Endometrial microvascular endothelial cells (primary cell): ENCODE measurements around the gene C1orf226. TPM values are rescaled to one million over a fixed set of nuclear protein-coding genes. Genes with fewer than 3 reads are reported as not detected.

Experiments used
- in situ Hi-C: cut with HindIII; loops from 2 replicates; pipeline ENCODE4 v1.10.0; 2017; ENCODE audit warnings: low sequenced_read_pairs, low pct_unique_long_range_greater_than_20kb; ENCODE audit errors: inconsistent ontology term
- total RNA-seq: library from RNA; depleted of rRNA; stranded (reverse); fragments of >200 nt; gene quantifications from one replicate; pipeline ENCODE4 v1.2.3, GENCODE V29; 2015; ENCODE audit errors: inconsistent ontology term

C1orf226 gene
- total RNA-seq, 1 donor from 2014 or later = 2.1 TPM

- in situ Hi-C loops = no loop called here
Observed at GRCh38 chr1:162363823-162364222, 17.7 kb upstream of the C1orf226 start.

GRCh38 chr1:162364498-162364897 is 17.0 kb upstream of the C1orf226 start:
- in situ Hi-C loops = no loop called here

- in situ Hi-C loops = no loop called here
Observed at GRCh38 chr1:162365284-162366020, 16.1 kb upstream of the C1orf226 start.

DNA sequence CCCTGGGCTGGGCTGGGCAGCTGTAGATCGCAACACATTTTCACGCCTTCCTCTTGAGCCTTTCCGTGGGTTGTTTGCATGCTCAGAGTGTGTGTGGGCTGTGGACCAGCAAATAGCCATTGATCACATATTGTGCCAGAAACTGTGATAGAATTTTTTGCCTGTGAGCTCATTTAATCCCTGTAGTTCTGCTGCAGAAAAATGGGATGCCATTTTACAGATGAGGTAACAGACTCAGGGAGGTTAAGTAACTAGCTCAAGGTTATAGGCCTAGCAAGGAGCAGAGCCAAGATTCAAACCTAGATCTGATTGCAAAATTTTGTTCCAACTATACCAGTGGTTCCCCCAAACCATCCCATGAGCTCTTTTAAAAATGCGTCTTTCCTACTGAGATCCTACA is 15.4 kb upstream of the C1orf226 start:
- in situ Hi-C loops = no loop called here

- in situ Hi-C loops = no loop called here
Observed at GRCh38 chr1:162366671-162367070, 14.9 kb upstream of the C1orf226 start.

GRCh38 chr1:162367073-162367472 is 14.5 kb upstream of the C1orf226 start:
- in situ Hi-C loops = no loop called here

GRCh38 chr1:162367772-162368171 is 13.8 kb upstream of the C1orf226 start:
- in situ Hi-C loops = no loop called here

- in situ Hi-C loops = no loop called here
Observed at GRCh38 chr1:162368451-162368850, 13.1 kb upstream of the C1orf226 start.

DNA sequence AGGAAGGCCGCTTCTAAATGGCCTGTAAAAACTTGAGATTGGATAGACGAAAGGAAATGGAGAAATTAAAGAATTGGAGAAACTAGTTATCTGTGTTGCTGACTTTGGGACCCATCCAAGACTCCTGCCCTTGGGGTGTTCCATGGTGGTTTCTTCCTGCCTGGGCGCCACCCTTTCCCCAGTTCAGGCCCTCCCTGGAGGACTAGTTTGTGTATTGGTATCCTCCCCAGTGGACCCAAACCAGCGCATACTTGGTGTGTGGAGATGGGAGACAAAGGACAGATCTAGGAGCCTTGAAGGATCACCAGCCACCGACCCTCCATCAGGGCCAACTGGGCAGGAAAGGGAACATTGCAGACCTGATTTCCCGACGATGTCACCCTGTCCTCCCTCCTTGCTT is 12.0 kb upstream of the C1orf226 start:
- in situ Hi-C loops = no loop called here

GRCh38 chr1:162370161-162370560 is 11.4 kb upstream of the C1orf226 start:
- in situ Hi-C loops = no loop called here

GRCh38 chr1:162370721-162371120 is 10.8 kb upstream of the C1orf226 start:
- in situ Hi-C loops = no loop called here

DNA sequence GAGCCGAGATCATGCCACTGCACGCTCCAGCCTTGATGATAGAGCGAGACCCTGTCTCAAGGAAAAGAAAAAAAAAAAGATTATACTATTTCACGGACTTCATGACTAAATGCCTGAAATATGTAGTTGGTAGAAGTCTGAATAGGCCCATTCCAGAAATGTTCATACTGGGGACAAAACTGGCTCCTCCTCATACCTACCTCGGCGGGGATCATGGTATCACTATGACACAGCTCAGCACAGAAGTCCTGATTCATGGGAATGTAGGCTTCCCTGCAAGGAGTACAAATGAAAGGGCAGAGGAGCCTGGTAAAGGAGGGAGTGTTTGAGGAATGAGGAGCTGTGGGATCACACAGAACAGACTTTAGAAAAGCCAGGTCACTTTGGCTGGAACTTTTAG is 9.9 kb upstream of the C1orf226 start:
- in situ Hi-C loops = no loop called here

DNA sequence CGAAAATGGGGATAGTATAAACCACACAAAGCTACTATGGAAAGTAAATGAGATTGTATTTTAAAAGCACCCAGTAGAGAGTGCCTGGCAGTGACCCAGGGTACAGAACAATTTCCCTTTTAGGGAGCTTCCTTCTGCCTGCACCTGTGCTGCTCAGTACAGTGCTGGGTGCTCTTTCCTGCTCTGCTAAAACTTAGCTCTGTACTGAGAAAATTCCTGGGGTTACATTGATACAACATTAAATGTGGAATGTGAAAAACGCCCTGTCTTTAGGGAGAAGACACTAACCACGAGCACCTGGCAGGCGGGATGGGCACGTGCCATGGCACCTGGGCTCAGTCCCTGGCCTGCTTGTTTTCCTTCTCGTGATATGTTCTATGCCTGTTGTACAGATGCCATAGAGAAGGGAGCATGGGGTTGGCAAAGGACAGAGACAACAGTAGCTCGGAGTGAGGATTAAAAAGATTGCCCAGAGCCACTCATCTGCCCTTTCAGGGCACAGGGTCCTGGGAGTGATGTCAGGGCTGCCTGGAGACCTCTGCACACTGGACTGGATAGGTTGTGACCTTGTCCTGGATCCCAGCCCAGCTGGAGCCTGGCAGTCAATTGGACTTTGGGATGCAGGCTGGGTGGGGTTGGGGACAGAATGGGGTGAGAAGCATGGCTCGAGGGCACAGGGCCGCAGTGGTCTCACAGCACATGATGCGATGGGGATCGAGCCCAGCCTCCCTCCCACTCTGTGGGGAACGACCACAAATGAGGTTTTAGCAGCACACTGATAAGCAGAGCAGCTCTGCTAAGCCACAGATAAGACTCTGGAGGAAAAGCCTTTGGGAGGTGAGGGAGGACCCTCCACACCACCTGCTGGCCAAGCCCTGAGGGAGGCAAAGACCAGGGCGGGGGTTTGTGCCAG is 9.1 kb upstream of the C1orf226 start:
- in situ Hi-C loops = no loop called here

GRCh38 chr1:162373072-162373427 is 8.5 kb upstream of the C1orf226 start:
- in situ Hi-C loops = no loop called here

- in situ Hi-C loops = no loop called here
Observed at GRCh38 chr1:162373541-162374260, 7.8 kb upstream of the C1orf226 start.

- in situ Hi-C loops = no loop called here
Observed at GRCh38 chr1:162374406-162374805, 7.1 kb upstream of the C1orf226 start.

- in situ Hi-C loops = no loop called here
Observed at GRCh38 chr1:162375463-162375862, 6.1 kb upstream of the C1orf226 start.

- in situ Hi-C loops = no loop called here
Observed at GRCh38 chr1:162376691-162377090, 4.8 kb upstream of the C1orf226 start, which contains the start of gene SPATA46. Gene SPATA46, minus strand, starts transcription at chr1:162376854. Its CDS starts 64 bp downstream, at chr1:162376790.

DNA sequence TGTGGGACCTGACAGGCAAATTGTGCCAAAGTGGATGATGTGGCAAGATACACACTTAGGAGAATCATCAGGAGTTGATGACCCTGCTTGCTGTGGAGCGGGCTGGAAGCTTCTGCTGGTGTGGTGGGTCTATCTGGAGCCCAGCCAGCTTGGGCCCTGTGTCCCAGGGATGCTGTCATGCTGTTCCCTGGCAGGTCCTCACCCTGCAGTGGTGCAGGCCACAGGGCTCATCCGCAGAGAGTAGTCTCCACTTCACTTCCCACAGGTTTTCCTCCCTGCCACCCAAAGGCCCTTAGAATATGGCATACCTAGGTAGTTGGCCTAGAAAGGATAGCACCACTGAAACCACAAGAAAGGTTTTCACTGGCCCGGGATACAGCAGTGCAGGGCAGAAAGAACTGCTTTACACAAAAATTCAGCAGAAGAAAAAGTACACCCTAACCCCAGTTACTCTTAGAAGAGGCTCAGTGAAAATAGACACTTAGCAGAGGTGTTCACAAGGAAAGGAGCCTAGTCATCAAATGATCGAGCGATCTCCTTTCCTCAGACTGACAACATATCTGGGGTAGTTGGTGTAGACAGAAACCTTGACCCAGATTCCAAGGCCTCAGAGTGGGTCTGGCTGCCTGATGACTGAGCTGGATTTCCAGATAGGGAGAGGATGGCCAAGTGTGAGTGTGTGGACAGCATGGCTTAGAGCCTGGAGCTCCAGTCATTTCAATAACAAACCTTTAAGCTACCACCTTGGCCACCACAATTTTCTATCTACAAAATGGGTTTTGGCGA is 1.3 kb upstream of the C1orf226 start:
- in situ Hi-C loops = no loop called here
